Measurements from ENCODE around the gene DUSP1.

The DUSP1 gene

GRCh38 chr5:172762214-172763119, 8.5 kb downstream of the DUSP1 start:
- DNase-seq (ENCODE audit: low spot score): no peak

GRCh38 chr5:172760959-172761358, 10.0 kb downstream of the DUSP1 start:
- DNase-seq (ENCODE audit: low spot score): no peak

GRCh38 chr5:172760136-172760535, 10.9 kb downstream of the DUSP1 start:
- DNase-seq (ENCODE audit: low spot score): no peak

GRCh38 chr5:172758834-172759149, 12.2 kb downstream of the DUSP1 start:
- DNase-seq (ENCODE audit: low spot score): no peak

- no peak for DNase-seq (ENCODE audit: low spot score)
Measured at GRCh38 chr5:172758077-172758833, 12.7 kb downstream of the DUSP1 start.

GRCh38 chr5:172757394-172758010, 13.5 kb downstream of the DUSP1 start:
- DNase-seq (ENCODE audit: low spot score): no peak

GRCh38 chr5:172756764-172757393, 14.1 kb downstream of the DUSP1 start:
- no peak for DNase-seq (ENCODE audit: low spot score)

- DNase-seq (ENCODE audit: low spot score): no peak
Measured at GRCh38 chr5:172754596-172755356, 16.2 kb downstream of the DUSP1 start.

GRCh38 chr5:172753101-172753500, 17.9 kb downstream of the DUSP1 start:
- no peak for DNase-seq (ENCODE audit: low spot score)

- no peak for DNase-seq (ENCODE audit: low spot score)
Measured at GRCh38 chr5:172751761-172752510, 19.1 kb downstream of the DUSP1 start.

GRCh38 chr5:172749881-172750633, 20.9 kb downstream of the DUSP1 start:
- no peak for DNase-seq (ENCODE audit: low spot score)

GRCh38 chr5:172749076-172749475, 21.9 kb downstream of the DUSP1 start:
- DNase-seq (ENCODE audit: low spot score): no peak

- DNase-seq (ENCODE audit: low spot score): no peak
Measured at GRCh38 chr5:172748341-172748843, 22.6 kb downstream of the DUSP1 start.

- DNase-seq (ENCODE audit: low spot score): no peak
Measured at GRCh38 chr5:172747471-172747870, 23.5 kb downstream of the DUSP1 start.

GRCh38 chr5:172746725-172747124, 24.3 kb downstream of the DUSP1 start:
- DNase-seq (ENCODE audit: low spot score): no peak

GRCh38 chr5:172745838-172746237, 25.2 kb downstream of the DUSP1 start:
- no peak for DNase-seq (ENCODE audit: low spot score)

GRCh38 chr5:172745406-172745805, 25.6 kb downstream of the DUSP1 start:
- no peak for DNase-seq (ENCODE audit: low spot score)

GRCh38 chr5:172744123-172745104, 26.6 kb downstream of the DUSP1 start:
- no peak for DNase-seq (ENCODE audit: low spot score)
